Activated CD8-positive, alpha-beta T cell treated with anti-CD3 and anti-CD28 coated beads for 36 hours (primary cell): ENCODE results near the gene RAB21. TPM values are rescaled to one million over a fixed set of nuclear protein-coding genes. Genes with fewer than 3 reads are reported as not detected.
A peak's percentile ranks its signal among the peaks of the same experiment; 100 is the strongest.
"Not testable (repeated sequence)": the region's sequence is repeated elsewhere in the genome, so short reads cannot be mapped to it uniquely, and the experiment has no call there.

ENCODE experiments used
- ATAC-seq: fragments of 200-7000 bp; cut with Tn5 transposase; one replicate; pipeline ENCODE4 v1.10.0; 2021; ENCODE audit warnings: mild to moderate bottlenecking, moderate library complexity
- CTCF ChIA-PET: fragments of 350-600 bp; sonication (Branson Sonifier 250); formaldehyde crosslinking; loops from one replicate; lab custom pipeline; 2021; ENCODE audit warnings: antibody characterized with exemption; lab: Charles Lee
- POLR2A ChIA-PET: fragments of 350-600 bp; sonication (Branson Sonifier 250); formaldehyde crosslinking; loops from one replicate; lab custom pipeline; 2021; ENCODE audit warnings: antibody characterized with exemption; lab: Charles Lee
- DNase-seq: peaks from one replicate; pipeline ENCODE4 v3.0.0-alpha.2; 2020
- H3K27ac Mint-ChIP-seq: one replicate; pipeline ENCODE4 v1.8.0; 2021; ENCODE audit warnings: mild to moderate bottlenecking, mixed read lengths
- H3K27me3 Mint-ChIP-seq: one replicate; pipeline ENCODE4 v1.8.0; 2021; ENCODE audit warnings: mixed read lengths
- H3K36me3 Mint-ChIP-seq: one replicate; pipeline ENCODE4 v1.8.0; 2021; ENCODE audit warnings: low read depth, mixed read lengths
- H3K4me1 Mint-ChIP-seq: one replicate; pipeline ENCODE4 v1.8.0; 2021; ENCODE audit warnings: low read depth, mixed read lengths
- H3K4me3 Mint-ChIP-seq: one replicate; pipeline ENCODE4 v1.8.0; 2021; ENCODE audit warnings: mild to moderate bottlenecking, moderate library complexity, mixed read lengths
- H3K9me3 Mint-ChIP-seq: one replicate; pipeline ENCODE4 v1.8.0; 2021; ENCODE audit warnings: mixed read lengths
- CTCF ChIP-seq: fragments of 200-600 bp; IDR thresholded peaks from one replicate; pipeline ENCODE4 v1.8.0; 2022; ENCODE audit warnings: antibody characterized with exemption, mild to moderate bottlenecking
- intact Hi-C: fragments of 100-400 bp; cut with micrococcal nuclease; formaldehyde crosslinking; loops from one replicate; pipeline ENCODE4 v1.10.0; 2022
- total RNA-seq, 2 experiments: library from RNA; stranded (reverse); gene quantifications; one replicate each; pipeline ENCODE4 v1.2.3, GENCODE V29; 2021

Gene RAB21
- total RNA-seq, 2 experiments from 2014 or later: 78.1 to 88.6 TPM

GRCh38 chr12:71800177-71800576 lies 45.5 kb downstream of the RAB21 start:
- Mint-ChIP-seq H3K27me3 (peaks cover 1% of the 10 kb centered on the region), H3K9me3 (no peaks in the 10 kb centered on the region), H3K27ac (no peak overlapping the region), H3K4me1 (no peaks in the 10 kb centered on the region), H3K4me3 (no peak overlapping the region), H3K36me3 (no peaks in the 10 kb centered on the region)
- POLR2A ChIA-PET: no interaction called here
- ATAC-seq (no peak), DNase-seq (no peak)
- intact Hi-C loops: no loop called here
- TF ChIP-seq CTCF: no peak
- CTCF ChIA-PET: no interaction called here

DNA sequence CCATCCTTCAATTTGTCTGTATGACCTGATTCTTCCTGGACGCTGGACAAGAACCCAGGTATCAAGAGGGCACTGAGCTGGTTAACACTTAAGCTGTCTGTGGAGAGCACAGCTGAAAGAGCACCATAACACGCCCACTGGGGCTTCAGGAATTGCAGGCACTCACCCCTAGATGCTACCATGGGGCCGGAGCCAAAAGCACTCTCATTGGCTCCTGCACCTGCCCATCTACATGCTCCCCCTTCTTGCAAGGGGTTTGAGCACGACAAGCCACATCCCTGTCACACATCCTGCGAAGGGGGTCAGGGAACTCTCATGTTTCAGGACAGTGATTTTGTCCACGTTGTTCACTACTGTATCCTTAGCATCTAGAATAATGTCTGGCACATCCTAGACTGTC lies 49.8 kb downstream of the RAB21 start:
- peaks cover 12% of the 10 kb centered on the region for H3K27me3 Mint-ChIP-seq
- peak; percentile 2 for DNase-seq
- H3K36me3 Mint-ChIP-seq: no peaks in the 10 kb centered on the region
- intact Hi-C loops: no loop called here
- H3K4me3 Mint-ChIP-seq: no peak overlapping the region
- H3K27ac Mint-ChIP-seq: no peak overlapping the region
- ChIA-PET POLR2A (no interaction called here), CTCF (no interaction called here)
- H3K9me3 Mint-ChIP-seq: no peaks in the 10 kb centered on the region
- TF ChIP-seq CTCF: no peak
- ATAC-seq: no peak
- no peaks in the 10 kb centered on the region for H3K4me1 Mint-ChIP-seq

- no peak for TF ChIP-seq CTCF
- intact Hi-C loops: no loop called here
- Mint-ChIP-seq H3K4me3 (no peak overlapping the region), H3K27ac (no peak overlapping the region), H3K36me3 (no peaks in the 10 kb centered on the region), H3K27me3 (peaks cover 16% of the 10 kb centered on the region), H3K9me3 (no peaks in the 10 kb centered on the region), H3K4me1 (no peaks in the 10 kb centered on the region)
- CTCF ChIA-PET: no interaction called here
- POLR2A ChIA-PET: no interaction called here
- ATAC-seq (no peak), DNase-seq (no peak)
These were observed 56.3 kb downstream of the RAB21 start for GRCh38 chr12:71810921-71811320.

DNA sequence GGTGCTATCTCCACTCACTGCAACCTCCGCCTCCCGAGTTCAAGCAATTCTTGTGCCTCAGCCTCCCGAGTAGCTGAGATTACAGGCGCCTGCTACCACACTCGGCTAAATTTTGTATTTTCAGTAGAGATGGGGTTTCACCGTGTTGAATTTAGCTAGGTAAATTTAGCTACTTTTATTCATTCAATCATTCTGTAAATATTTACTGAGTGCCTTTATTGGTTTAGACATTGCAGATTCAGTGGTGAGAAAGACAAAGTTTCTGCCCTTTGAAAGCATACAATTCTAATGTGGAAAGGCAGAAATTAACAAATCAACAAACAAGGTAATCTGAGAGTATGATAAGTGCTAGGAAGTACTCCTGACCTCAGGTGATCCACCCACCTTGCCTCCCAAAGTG lies 60.6 kb downstream of the RAB21 start:
- POLR2A ChIA-PET, H3K4me3 Mint-ChIP-seq, ATAC-seq, H3K27me3 Mint-ChIP-seq, H3K27ac Mint-ChIP-seq, DNase-seq, H3K36me3 Mint-ChIP-seq, intact Hi-C loops, H3K9me3 Mint-ChIP-seq, H3K4me1 Mint-ChIP-seq, CTCF ChIA-PET: not testable (repeated sequence)

GRCh38 chr12:71822088-71822487 lies 67.4 kb downstream of the RAB21 start:
- H3K36me3 Mint-ChIP-seq, H3K4me3 Mint-ChIP-seq, H3K9me3 Mint-ChIP-seq, H3K4me1 Mint-ChIP-seq, intact Hi-C loops, H3K27me3 Mint-ChIP-seq, POLR2A ChIA-PET, DNase-seq, H3K27ac Mint-ChIP-seq, CTCF ChIA-PET, ATAC-seq: not testable (repeated sequence)

DNA sequence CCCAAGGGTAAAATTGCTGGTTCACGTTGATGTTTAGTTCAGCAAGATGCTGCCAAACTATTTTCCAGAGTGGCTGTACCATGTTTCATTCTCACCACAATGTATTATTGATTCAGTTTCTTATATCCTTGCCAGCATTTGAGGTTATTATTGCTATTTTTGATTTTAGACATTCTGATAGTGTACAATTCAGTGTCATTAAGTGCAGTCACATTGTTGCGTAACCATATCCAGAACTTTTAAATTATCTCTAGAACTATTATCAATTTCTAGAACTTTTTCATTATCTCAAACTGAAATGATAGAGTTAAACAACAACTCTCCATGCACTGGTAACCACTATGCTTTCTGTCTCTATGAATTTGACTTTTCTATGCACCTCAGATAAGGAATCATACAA lies 74.2 kb downstream of the RAB21 start:
- peaks cover 4% of the 10 kb centered on the region for H3K27me3 Mint-ChIP-seq
- intact Hi-C loops: no loop called here
- ATAC-seq (no peak), DNase-seq (no peak)
- CTCF ChIA-PET: no interaction called here
- TF ChIP-seq CTCF: no peak
- no peak overlapping the region for H3K4me3 Mint-ChIP-seq
- no peak overlapping the region for H3K27ac Mint-ChIP-seq
- no peaks in the 10 kb centered on the region for H3K36me3 Mint-ChIP-seq
- H3K9me3 Mint-ChIP-seq: no peaks in the 10 kb centered on the region
- POLR2A ChIA-PET: no interaction called here
- no peaks in the 10 kb centered on the region for H3K4me1 Mint-ChIP-seq
